A673 (cell line): ENCODE data around the gene ASPRV1.
"Not testable (repeated sequence)": the region's sequence is repeated elsewhere in the genome, so short reads cannot be mapped to it uniquely, and the experiment has no call there.

ENCODE experiments used
- EZH2 ChIP-seq: fragments of 200-600 bp; sonication (generic); IDR thresholded peaks from 2 replicates; pipeline ENCODE4 v1.6.1; 2017; ENCODE audit warnings: borderline replicate concordance, low read depth, mild to moderate bottlenecking, mixed read lengths, antibody characterized with exemption, low read length; ENCODE audit not compliant: poor library complexity, severe bottlenecking
- TF ChIP-seq, protein P1 (sequence below): fragments of 300-800, 200-600 bp; sonication (generic); conservative IDR thresholded peaks from 2 replicates; pipeline ENCODE4 v1.5.1; 2017; ENCODE audit warnings: low read depth, mild to moderate bottlenecking, antibody characterized with exemption, low read length, moderate library complexity, mixed read lengths

DNA sequence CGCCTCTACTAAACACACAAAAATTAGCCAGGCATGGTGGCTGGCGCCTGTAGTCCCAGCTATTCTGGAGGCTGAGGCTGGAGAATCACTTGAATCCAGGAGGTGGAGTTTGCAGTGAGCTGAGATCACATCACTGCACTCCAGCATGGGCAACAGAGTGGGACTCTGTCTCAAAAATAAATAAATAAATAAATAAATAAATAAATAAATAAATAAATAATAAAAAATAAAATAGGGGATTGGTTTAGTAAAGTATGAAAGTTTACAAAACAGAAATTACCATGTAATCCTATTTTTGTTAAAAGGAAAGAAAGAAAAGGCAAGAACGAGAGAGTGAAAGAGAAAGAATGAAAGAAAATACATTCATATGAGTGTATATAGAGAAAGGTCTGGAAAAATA lies 10.8 kb downstream of the ASPRV1 start:
- TF ChIP-seq, protein P1, sequence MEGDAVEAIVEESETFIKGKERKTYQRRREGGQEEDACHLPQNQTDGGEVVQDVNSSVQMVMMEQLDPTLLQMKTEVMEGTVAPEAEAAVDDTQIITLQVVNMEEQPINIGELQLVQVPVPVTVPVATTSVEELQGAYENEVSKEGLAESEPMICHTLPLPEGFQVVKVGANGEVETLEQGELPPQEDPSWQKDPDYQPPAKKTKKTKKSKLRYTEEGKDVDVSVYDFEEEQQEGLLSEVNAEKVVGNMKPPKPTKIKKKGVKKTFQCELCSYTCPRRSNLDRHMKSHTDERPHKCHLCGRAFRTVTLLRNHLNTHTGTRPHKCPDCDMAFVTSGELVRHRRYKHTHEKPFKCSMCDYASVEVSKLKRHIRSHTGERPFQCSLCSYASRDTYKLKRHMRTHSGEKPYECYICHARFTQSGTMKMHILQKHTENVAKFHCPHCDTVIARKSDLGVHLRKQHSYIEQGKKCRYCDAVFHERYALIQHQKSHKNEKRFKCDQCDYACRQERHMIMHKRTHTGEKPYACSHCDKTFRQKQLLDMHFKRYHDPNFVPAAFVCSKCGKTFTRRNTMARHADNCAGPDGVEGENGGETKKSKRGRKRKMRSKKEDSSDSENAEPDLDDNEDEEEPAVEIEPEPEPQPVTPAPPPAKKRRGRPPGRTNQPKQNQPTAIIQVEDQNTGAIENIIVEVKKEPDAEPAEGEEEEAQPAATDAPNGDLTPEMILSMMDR, result not testable (repeated sequence)
- not testable (repeated sequence) for TF ChIP-seq EZH2
